Heart left ventricle (tissue), 13 donors: ENCODE results near the gene NTF3.

Experiments
- POLR2A ChIP-seq, 2 donors: fragments of 450-650 bp; IDR thresholded peaks; one replicate each; pipeline ENCODE4 v1.6.1; 2017; ENCODE audit warnings: antibody characterized with exemption in 2 of 2, mild to moderate bottlenecking in 2 of 2, moderate library complexity in 2 of 2
- TF ChIP-seq, protein P1 (sequence below), 12 donors: fragments of 200-600 bp; sonication (generic) in 4 of 12; IDR thresholded peaks; one replicate each; pipeline versions ENCODE4 v1.5.0 to v1.8.0; 2018 to 2022; ENCODE audit warnings: antibody characterized with exemption in 12 of 12, mild to moderate bottlenecking in 5 of 12
- donor health status: ischemic (EF 13 %, LVEDD 7.1; RV severe dilation, severe dysfunction).
- donor health status: DM: no; HTN: yes; CAD: no.
- donor health status: DM: no; HTN: no; CAD: no.
- donor health status: ischemic (EF 25% LVEDD 6.9; RV normal size, moderate dysfunction).
- donor health status: ischemic (EF 25% LVEDD 5.7; RV mildly dilated, moderate dysfunction).
- donor health status: ischemic (EF 35%, LVEDD 5.7; RV mildly dilated, moderate dysfunction).
- donor health status: nonischemic (EF 11% LVEDD 7.7; RV severe dilation, severe dysfunction).
- donor health status: DM: yes; HTN: yes; CAD: no.
- donor health status: PGD.
- donor health status: ischemic (EF 29% LVEDD 5.4; RV normal size, mild dysfunction).
- donor health status: nonischemic (EF 23%, LVEDD 6.1; RV moderate dilation, normal function).

- TF ChIP-seq, protein P1, sequence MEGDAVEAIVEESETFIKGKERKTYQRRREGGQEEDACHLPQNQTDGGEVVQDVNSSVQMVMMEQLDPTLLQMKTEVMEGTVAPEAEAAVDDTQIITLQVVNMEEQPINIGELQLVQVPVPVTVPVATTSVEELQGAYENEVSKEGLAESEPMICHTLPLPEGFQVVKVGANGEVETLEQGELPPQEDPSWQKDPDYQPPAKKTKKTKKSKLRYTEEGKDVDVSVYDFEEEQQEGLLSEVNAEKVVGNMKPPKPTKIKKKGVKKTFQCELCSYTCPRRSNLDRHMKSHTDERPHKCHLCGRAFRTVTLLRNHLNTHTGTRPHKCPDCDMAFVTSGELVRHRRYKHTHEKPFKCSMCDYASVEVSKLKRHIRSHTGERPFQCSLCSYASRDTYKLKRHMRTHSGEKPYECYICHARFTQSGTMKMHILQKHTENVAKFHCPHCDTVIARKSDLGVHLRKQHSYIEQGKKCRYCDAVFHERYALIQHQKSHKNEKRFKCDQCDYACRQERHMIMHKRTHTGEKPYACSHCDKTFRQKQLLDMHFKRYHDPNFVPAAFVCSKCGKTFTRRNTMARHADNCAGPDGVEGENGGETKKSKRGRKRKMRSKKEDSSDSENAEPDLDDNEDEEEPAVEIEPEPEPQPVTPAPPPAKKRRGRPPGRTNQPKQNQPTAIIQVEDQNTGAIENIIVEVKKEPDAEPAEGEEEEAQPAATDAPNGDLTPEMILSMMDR (IDR thresholded peaks at IDR 0.05) = no peak
- no peak for TF ChIP-seq POLR2A (IDR thresholded peaks at IDR 0.05)
Measured at GRCh38 chr12:5489017-5489416, 57.1 kb downstream of the NTF3 start.
